ENCODE data around the gene USP34. TPM values are rescaled to one million over a fixed set of nuclear protein-coding genes. Genes with fewer than 3 reads are reported as not detected.

The USP34 gene
- total and polyA plus RNA-seq, 9 of the 15 experiments (the other 6 are each of a cell fraction or from before 2014, with no cell fraction given): 19.8 to 108 (median 67.8) TPM

DNA sequence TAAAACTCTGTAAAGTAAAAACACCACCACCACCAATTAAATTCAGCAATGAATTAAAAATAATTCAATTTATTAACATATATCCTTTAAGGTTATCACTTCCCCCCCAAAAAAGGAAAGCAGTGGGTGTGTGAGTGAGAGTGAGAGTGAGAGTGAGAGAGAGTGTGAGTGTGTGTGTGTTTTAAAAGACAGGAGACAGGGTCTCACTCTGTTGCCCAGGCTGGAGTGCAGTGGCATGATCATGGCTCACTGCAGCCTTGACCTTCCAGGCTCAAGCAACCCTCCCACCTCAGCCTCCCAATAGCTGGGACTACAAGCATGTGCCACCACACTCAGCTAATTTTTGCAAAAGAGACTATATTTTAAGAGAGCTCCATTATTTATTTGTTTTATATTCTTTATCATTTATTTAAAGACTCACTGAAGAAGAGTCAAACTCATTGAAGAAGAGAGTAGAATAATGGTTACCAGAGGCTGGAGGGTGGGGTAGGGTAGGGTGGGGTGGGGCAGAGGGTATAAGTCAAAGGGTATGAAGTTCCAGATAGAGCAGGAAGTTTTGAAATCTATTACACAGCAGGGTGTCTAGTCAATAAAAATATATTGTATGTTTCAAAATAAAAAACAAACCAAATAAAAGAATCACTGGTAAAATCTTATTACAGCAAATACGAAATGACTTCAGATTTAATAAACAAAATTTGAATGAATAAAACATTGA lies 187.3 kb downstream of the USP34 start:
- 100% methylated on average over 1 of the region's 1 CpG for WGBS (ENCODE audit: insufficient coverage, low coverage, missing lambda C conversion rate)
- DNase-seq (ENCODE audit: extremely low read depth in 1 of 4, low spot score in 3 of 4): no peak
- no peak overlapping the region for H2AFZ ChIP-seq (ENCODE audit: low read depth, low read length)
- H3K79me2 ChIP-seq (ENCODE audit: control insufficient read depth, insufficient read depth, low read length): peaks cover 4% of the 10 kb centered on the region; the same call in 1 of the 3 replicates
- peaks cover under 1 to 18% of the 10 kb centered on the region in 2 experiments; a peak in 3 of 5 replicates for H3K4me1 ChIP-seq (replicated peaks in 1 of 2; ENCODE audit: control insufficient read depth in 2 of 2, insufficient read depth in 2 of 2, low read length in 2 of 2)
- no peak overlapping the region for H3K27ac ChIP-seq (ENCODE audit: extremely low read depth, low read depth, low read length)
- FAIRE-seq: no peak
- no peak for ATAC-seq
- CTCF ChIA-PET (ENCODE audit: low intra/inter-chr PET ratio): no interaction called here
- in situ Hi-C loops (cut with MboI) (no loop called here), intact Hi-C loops (cut with micrococcal nuclease) (no loop called here)
- H3K9me1 ChIP-seq (ENCODE audit: control insufficient read depth, insufficient read depth, low read length): no peaks in the 10 kb centered on the region
- BruUV-seq (replicated peaks): no TSS peak
- H4K20me1 ChIP-seq (replicated peaks; ENCODE audit: control insufficient read depth, insufficient read depth, low read length): no peaks in the 10 kb centered on the region
- POLR2A ChIA-PET: interaction anchor here (0.6 kb wide), 1 partner anchor 25 kb away, joined by 5 read pairs; no protein-coding TSS in a partner anchor
- no peaks in the 10 kb centered on the region for H3K9me3 ChIP-seq (replicated peaks; ENCODE audit: control insufficient read depth, insufficient read depth, low read depth, low read length)
- no peak overlapping the region for H3K4me3 ChIP-seq
- 0 out of 2 replicates have a peak, but pooled peaks have one; percentile 5 for TF ChIP-seq ZNF121 (CRISPR knock-in tag; conservative IDR thresholded peaks at IDR 0.05)
- TF ChIP-seq PHF21A (IDR thresholded peaks at IDR 0.05; ENCODE audit: borderline replicate concordance, low read depth): no peak
- H3K4me2 ChIP-seq (ENCODE audit: insufficient read depth, low read length): no peak overlapping the region
- H3K9ac ChIP-seq (ENCODE audit: insufficient read depth in 1 of 2, low read depth in 2 of 2, low read length in 2 of 2): no peak overlapping the region
- no peaks in the 10 kb centered on the region for H3K27me3 ChIP-seq (ENCODE audit: control insufficient read depth in 2 of 2, insufficient read depth in 2 of 2, low read length in 2 of 2)
- H3K36me3 ChIP-seq (ENCODE audit: control insufficient read depth, insufficient read depth, low read length): peaks cover 48% of the 10 kb centered on the region

DNA sequence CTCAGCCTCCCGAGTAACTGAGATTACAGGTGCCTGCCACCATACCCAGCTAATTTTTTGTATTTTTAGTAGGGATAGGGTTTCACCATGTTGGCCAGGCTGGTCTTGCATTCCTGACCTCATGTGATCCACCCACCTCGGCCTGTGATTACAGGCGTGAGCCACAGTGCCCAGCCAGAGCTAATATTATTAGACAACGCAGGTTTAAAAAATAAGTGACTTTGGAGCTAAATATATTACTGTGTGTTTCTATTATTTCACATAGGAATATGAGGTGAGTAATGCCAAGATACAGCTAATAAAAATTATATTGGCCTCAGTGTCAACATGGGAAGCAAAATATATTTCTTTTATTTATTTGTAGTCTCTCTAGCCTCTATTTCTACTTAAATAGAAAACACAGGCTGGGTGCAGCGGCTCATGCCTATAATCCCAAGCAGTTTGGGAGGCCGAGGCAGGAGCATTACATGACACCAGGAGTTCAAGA lies 188.7 kb downstream of the USP34 start:
- DNase-seq (ENCODE audit: extremely low read depth in 1 of 4, low spot score in 3 of 4): no peak
- no peak overlapping the region for H3K4me2 ChIP-seq (ENCODE audit: insufficient read depth, low read length)
- POLR2A ChIA-PET: no interaction called here
- no peak overlapping the region for H3K4me3 ChIP-seq
- H3K79me2 ChIP-seq (ENCODE audit: control insufficient read depth, insufficient read depth, low read length): 0 out of 3 replicates have a peak, but pooled peaks cover 1% of the 10 kb centered on the region
- H3K9me1 ChIP-seq (ENCODE audit: control insufficient read depth, insufficient read depth, low read length): no peaks in the 10 kb centered on the region
- peaks cover 0 to 6% of the 10 kb centered on the region in 2 experiments; a peak in 3 of 5 replicates for H3K4me1 ChIP-seq (replicated peaks in 1 of 2; ENCODE audit: control insufficient read depth in 2 of 2, insufficient read depth in 2 of 2, low read length in 2 of 2)
- no peak for FAIRE-seq
- ATAC-seq: no peak
- no peaks in the 10 kb centered on the region for H3K9me3 ChIP-seq (replicated peaks; ENCODE audit: control insufficient read depth, insufficient read depth, low read depth, low read length)
- H3K9ac ChIP-seq (ENCODE audit: insufficient read depth in 1 of 2, low read depth in 2 of 2, low read length in 2 of 2): no peak overlapping the region; a peak in 1 of 4 replicates
- in situ Hi-C loops (cut with MboI): no loop called here
- no peaks in the 10 kb centered on the region for H3K27me3 ChIP-seq (ENCODE audit: control insufficient read depth in 2 of 2, insufficient read depth in 2 of 2, low read length in 2 of 2)
- no TSS peak for BruUV-seq (replicated peaks)
- WGBS (ENCODE audit: insufficient coverage, low coverage, missing lambda C conversion rate): 96% methylated on average over 6 of the region's 6 CpGs
- no peak overlapping the region for H2AFZ ChIP-seq (ENCODE audit: low read depth, low read length)
- H3K27ac ChIP-seq (ENCODE audit: extremely low read depth, low read depth, low read length): no peak overlapping the region
- H4K20me1 ChIP-seq (replicated peaks; ENCODE audit: control insufficient read depth, insufficient read depth, low read length): no peaks in the 10 kb centered on the region
- intact Hi-C loops (cut with micrococcal nuclease): no loop called here
- peaks cover 52% of the 10 kb centered on the region for H3K36me3 ChIP-seq (ENCODE audit: control insufficient read depth, insufficient read depth, low read length)
- CTCF ChIA-PET (ENCODE audit: low intra/inter-chr PET ratio): no interaction called here
- no peak for TF ChIP-seq RBM34 (IDR thresholded peaks at IDR 0.05; ENCODE audit: borderline replicate concordance, insufficient read depth, low read length)
- TF ChIP-seq, protein P1, sequence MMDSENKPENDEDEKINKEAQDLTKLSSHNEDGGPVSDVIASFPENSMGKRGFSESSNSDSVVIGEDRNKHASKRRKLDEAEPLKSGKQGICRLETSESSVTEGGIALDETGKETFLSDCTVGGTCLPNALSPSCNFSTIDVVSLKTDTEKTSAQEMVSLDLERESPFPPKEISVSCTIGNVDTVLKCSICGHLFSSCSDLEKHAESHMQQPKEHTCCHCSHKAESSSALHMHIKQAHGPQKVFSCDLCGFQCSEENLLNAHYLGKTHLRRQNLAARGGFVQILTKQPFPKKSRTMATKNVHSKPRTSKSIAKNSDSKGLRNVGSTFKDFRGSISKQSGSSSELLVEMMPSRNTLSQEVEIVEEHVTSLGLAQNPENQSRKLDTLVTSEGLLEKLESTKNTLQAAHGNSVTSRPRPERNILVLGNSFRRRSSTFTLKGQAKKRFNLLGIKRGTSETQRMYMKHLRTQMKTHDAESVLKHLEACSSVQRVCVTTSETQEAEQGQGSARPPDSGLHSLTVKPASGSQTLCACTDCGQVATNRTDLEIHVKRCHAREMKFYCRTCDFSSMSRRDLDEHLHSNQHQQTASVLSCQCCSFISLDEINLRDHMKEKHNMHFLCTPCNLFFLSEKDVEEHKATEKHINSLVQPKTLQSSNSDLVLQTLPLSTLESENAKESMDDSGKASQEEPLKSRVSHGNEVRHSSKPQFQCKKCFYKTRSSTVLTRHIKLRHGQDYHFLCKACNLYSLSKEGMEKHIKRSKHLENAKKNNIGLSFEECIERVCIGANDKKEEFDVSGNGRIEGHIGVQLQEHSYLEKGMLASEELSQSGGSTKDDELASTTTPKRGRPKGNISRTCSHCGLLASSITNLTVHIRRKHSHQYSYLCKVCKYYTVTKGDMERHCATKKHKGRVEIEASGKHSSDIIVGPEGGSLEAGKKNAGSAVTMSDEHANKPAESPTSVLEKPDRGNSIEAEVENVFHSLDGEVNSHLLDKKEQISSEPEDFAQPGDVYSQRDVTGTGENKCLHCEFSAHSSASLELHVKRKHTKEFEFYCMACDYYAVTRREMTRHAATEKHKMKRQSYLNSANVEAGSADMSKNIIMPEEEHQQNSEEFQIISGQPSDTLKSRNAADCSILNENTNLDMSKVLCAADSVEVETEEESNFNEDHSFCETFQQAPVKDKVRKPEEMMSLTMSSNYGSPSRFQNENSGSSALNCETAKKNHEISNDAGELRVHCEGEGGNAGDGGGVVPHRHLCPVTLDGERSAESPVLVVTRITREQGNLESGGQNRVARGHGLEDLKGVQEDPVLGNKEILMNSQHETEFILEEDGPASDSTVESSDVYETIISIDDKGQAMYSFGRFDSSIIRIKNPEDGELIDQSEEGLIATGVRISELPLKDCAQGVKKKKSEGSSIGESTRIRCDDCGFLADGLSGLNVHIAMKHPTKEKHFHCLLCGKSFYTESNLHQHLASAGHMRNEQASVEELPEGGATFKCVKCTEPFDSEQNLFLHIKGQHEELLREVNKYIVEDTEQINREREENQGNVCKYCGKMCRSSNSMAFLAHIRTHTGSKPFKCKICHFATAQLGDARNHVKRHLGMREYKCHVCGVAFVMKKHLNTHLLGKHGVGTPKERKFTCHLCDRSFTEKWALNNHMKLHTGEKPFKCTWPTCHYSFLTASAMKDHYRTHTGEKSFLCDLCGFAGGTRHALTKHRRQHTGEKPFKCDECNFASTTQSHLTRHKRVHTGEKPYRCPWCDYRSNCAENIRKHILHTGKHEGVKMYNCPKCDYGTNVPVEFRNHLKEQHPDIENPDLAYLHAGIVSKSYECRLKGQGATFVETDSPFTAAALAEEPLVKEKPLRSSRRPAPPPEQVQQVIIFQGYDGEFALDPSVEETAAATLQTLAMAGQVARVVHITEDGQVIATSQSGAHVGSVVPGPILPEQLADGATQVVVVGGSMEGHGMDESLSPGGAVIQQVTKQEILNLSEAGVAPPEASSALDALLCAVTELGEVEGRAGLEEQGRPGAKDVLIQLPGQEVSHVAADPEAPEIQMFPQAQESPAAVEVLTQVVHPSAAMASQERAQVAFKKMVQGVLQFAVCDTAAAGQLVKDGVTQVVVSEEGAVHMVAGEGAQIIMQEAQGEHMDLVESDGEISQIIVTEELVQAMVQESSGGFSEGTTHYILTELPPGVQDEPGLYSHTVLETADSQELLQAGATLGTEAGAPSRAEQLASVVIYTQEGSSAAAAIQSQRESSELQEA (IDR thresholded peaks at IDR 0.05; ENCODE audit: low read depth): no peak
- TF ChIP-seq NFRKB (IDR thresholded peaks at IDR 0.05; ENCODE audit: low read depth): no peak
- TF ChIP-seq ZNF282 (CRISPR knock-in tag; IDR thresholded peaks at IDR 0.05): no peak
- no peak for TF ChIP-seq KLF16 (IDR thresholded peaks at IDR 0.05)

All from K562 (cell line).